ENCODE results near the gene BBLN. TPM values are rescaled to one million over a fixed set of nuclear protein-coding genes. Genes with fewer than 3 reads are reported as not detected.

BBLN gene
- total RNA-seq, 2 donors from 2014 or later: 67.6 to 82.2 TPM

DNA sequence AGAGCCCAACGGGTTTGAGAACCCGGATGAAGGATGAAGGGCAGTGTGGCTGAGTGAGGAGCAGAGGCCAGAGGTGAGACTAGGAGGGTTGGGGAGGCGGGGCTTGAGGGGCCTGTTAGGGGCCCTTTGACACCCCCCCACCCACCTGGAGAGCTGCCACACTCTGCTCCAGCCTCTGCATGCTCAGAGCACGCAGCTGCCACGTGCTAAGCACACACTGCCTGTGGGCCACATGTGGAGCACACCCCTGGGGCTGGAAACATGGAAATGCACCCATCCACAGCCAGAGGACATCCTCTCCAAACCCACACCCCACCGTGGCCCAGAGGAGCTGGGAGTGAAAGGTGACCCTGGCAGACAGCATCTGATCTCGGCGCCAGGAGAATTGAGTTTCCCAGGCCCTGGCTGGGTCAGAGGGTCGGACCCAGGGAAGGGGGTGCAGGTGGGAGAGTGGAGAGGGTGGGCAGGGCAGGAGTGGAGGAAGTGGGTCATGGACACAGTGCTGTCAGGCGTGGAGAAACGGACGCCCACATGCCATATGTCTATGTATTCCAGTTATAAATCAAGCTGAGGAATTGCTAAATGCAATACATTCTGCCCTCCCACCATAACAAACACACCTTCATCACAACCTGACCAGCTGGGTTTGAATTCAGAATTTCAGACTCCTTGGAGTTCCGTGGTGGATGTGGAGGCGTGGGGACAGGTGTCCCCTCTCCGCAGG, 49.0 kb downstream of the BBLN start:
- Mint-ChIP-seq H3K9me3 (no peaks in the 10 kb centered on the region), H3K36me3 (no peaks in the 10 kb centered on the region), H3K27ac (no peak overlapping the region)
- DNase-seq (ENCODE audit: low spot score in 2 of 2) (no peak), ATAC-seq (no peak)

DNA sequence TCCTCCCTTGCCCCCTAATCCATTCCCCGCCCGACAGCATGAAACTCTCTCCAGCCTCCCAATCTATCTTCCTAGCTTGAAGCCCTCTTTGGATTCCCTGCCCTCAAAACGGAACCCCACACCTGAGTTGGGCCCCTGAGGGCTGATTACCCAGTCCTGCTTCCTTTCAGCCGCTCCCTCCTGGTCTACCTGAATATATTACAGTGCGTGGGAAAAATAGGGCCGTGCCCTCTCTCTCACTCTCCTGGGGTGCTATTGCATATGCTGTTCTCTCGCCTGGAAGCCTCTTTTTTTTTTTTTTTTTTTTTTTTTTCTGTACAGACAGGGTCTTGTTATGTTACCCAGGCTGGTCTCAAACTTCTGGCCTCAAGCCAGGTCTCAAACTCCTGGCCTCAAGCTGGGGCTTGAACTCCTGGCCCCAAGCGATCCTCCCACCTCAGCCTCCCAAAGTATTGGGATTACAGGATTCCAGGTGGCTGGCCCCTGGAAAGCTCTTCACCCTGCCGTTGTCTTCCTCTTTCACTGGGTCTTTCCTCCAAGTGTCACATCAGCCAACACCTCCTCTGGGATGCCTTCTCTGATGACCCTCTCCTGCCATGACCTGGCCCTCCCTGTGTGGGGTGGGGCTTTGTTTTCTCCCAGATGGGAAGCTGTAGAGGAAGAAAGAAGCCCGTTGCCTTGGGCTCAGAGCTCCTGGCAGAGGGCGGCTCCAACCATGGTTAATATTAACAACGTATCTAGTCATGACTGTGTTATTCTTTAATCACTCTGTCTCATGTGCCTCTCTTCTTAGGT, 51.3 kb downstream of the BBLN start:
- ATAC-seq (no peak), DNase-seq (ENCODE audit: low spot score in 2 of 2) (no peak)
- Mint-ChIP-seq H3K9me3 (no peaks in the 10 kb centered on the region), H3K27ac (no peak overlapping the region), H3K36me3 (no peaks in the 10 kb centered on the region)

DNA sequence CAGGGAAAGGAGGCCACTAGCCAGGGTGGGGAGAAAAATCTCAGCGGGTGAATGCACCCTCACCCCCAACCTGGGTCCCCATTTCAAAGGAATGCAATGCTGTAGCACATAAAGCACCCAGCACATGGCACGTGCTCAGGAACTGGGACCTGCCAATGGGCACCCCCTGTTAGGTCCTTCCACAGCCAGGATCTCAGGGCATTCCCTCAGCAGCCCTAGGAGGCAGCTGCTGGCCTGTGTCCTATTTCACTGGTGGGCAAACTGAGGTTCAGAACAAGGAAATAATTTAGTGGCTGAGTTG, 51.9 kb downstream of the BBLN start:
- Mint-ChIP-seq H3K27ac (no peak overlapping the region), H3K9me3 (no peaks in the 10 kb centered on the region), H3K36me3 (no peaks in the 10 kb centered on the region)
- DNase-seq (ENCODE audit: low spot score in 2 of 2) (no peak), ATAC-seq (no peak)

Other genes with a start within 250 kb of the BBLN start
- gene ST6GALNAC4, start 243.2 kb upstream of the BBLN start, total RNA-seq: 10 to 100 TPM; 24.5 to 43.2 TPM
- gene PIP5KL1, start 229.5 kb upstream of the BBLN start, total RNA-seq: 1 to 10 TPM; 4.0 to 6.8 TPM
- 10 to 100 TPM; 26.0 to 49.8 TPM for gene DPM2, start 222.4 kb upstream of the BBLN start, total RNA-seq
- gene EEIG1, start 179.3 kb upstream of the BBLN start, total RNA-seq: 10 to 100 TPM; 63.1 to 96.5 TPM
- 10 to 100 TPM in 1 of 2 donors, 1 to 10 TPM in 1; 9.8 to 12.7 TPM for gene NAIF1, start 92.9 kb upstream of the BBLN start, total RNA-seq
- gene SLC25A25, start 92.0 kb upstream of the BBLN start, total RNA-seq: 10 to 100 TPM; 10.9 to 19.0 TPM
- gene PTGES2, start 32.5 kb upstream of the BBLN start, total RNA-seq: 10 to 100 TPM in 1 of 2 donors, 1 to 10 TPM in 1; 6.6 to 50.6 TPM
- gene LCN2, start 10.8 kb upstream of the BBLN start, total RNA-seq: not detected
- 100 to 1,000 TPM in 1 of 2 donors, 10 to 100 TPM in 1; 60.1 to 111 TPM for gene CIZ1, start 31.3 kb downstream of the BBLN start, total RNA-seq
- 1 to 10 TPM; 1.6 to 5.1 TPM for gene DNM1, start 43.1 kb downstream of the BBLN start, total RNA-seq
- gene GOLGA2, start 115.7 kb downstream of the BBLN start, total RNA-seq: 10 to 100 TPM; 46.2 to 54.3 TPM
- 10 to 100 TPM; 15.6 to 16.9 TPM for gene SWI5, start 116.0 kb downstream of the BBLN start, total RNA-seq
- gene TRUB2, start 162.2 kb downstream of the BBLN start, total RNA-seq: 10 to 100 TPM; 25.6 to 35.9 TPM
- gene COQ4, start 162.6 kb downstream of the BBLN start, total RNA-seq: 10 to 100 TPM; 33.9 to 38.3 TPM
- 10 to 100 TPM in 1 of 2 donors, 1 to 10 TPM in 1; 9.4 to 10.2 TPM for gene SLC27A4, start 180.3 kb downstream of the BBLN start, total RNA-seq
- 10 to 100 TPM; 36.4 to 77.9 TPM for gene URM1, start 211.1 kb downstream of the BBLN start, total RNA-seq

Data from activated naive CD4-positive, alpha-beta T cell treated with anti-CD3 and anti-CD28 coated beads, Interleukin-2, amount 50 U/mL, for 72 hours (primary cell).